ENCODE data around the gene DACH1. TPM values are rescaled to one million over a fixed set of nuclear protein-coding genes. Genes with fewer than 3 reads are reported as not detected.

The DACH1 gene
- total RNA-seq, 2 donors from 2014 or later = 0.14 to 0.17 TPM

- ATAC-seq (replicated peaks in 1 of 2) = no peak
- H3K9me3 Mint-ChIP-seq = no peaks in the 10 kb centered on the region
- no peaks in the 10 kb centered on the region for H3K36me3 Mint-ChIP-seq (ENCODE audit: insufficient read depth in 2 of 2)
- no peak overlapping the region for H3K27ac Mint-ChIP-seq
- DNase-seq = no peak
- no peaks in the 10 kb centered on the region for H3K27me3 Mint-ChIP-seq (ENCODE audit: low read depth)
- H3K4me1 Mint-ChIP-seq (ENCODE audit: low read depth) = no peaks in the 10 kb centered on the region
- no peak overlapping the region for H3K4me3 Mint-ChIP-seq
These were observed 385.5 kb downstream of the DACH1 start for GRCh38 chr13:71481501-71481900.

GRCh38 chr13:71481046-71481445, 386.0 kb downstream of the DACH1 start:
- ATAC-seq (replicated peaks in 1 of 2) = no peak
- no peak overlapping the region for H3K4me3 Mint-ChIP-seq
- DNase-seq = no peak
- no peaks in the 10 kb centered on the region for H3K27me3 Mint-ChIP-seq (ENCODE audit: low read depth)
- no peak overlapping the region for H3K27ac Mint-ChIP-seq
- no peaks in the 10 kb centered on the region for H3K4me1 Mint-ChIP-seq (ENCODE audit: low read depth)
- no peaks in the 10 kb centered on the region for H3K36me3 Mint-ChIP-seq (ENCODE audit: insufficient read depth in 2 of 2)
- H3K9me3 Mint-ChIP-seq = no peaks in the 10 kb centered on the region

GRCh38 chr13:71477735-71478134, 389.3 kb downstream of the DACH1 start:
- Mint-ChIP-seq H3K27ac (no peak overlapping the region), H3K27me3 (ENCODE audit: low read depth) (no peaks in the 10 kb centered on the region), H3K4me3 (no peak overlapping the region), H3K4me1 (ENCODE audit: low read depth) (no peaks in the 10 kb centered on the region), H3K36me3 (ENCODE audit: insufficient read depth in 2 of 2) (no peaks in the 10 kb centered on the region), H3K9me3 (no peaks in the 10 kb centered on the region)
- DNase-seq = no peak
- no peak for ATAC-seq (replicated peaks in 1 of 2)

- Mint-ChIP-seq H3K27me3 (ENCODE audit: low read depth) (no peaks in the 10 kb centered on the region), H3K27ac (peak overlapping the region; percentile 42), H3K4me3 (no peak overlapping the region), H3K36me3 (ENCODE audit: insufficient read depth in 2 of 2) (peaks cover 0 to 2% of the 10 kb centered on the region in 2 donors), H3K9me3 (no peaks in the 10 kb centered on the region), H3K4me1 (ENCODE audit: low read depth) (no peaks in the 10 kb centered on the region)
- no peak for DNase-seq
- no peak for ATAC-seq (replicated peaks in 1 of 2)
These were observed 392.1 kb downstream of the DACH1 start for GRCh38 chr13:71474936-71475335.

- Mint-ChIP-seq H3K27me3 (ENCODE audit: low read depth) (no peaks in the 10 kb centered on the region), H3K9me3 (no peaks in the 10 kb centered on the region), H3K36me3 (ENCODE audit: insufficient read depth in 2 of 2) (peaks cover 0 to 2% of the 10 kb centered on the region in 2 donors), H3K27ac (no peak overlapping the region), H3K4me1 (ENCODE audit: low read depth) (no peaks in the 10 kb centered on the region), H3K4me3 (no peak overlapping the region)
- ATAC-seq (replicated peaks in 1 of 2) (no peak), DNase-seq (no peak)
These were observed 397.4 kb downstream of the DACH1 start for GRCh38 chr13:71469626-71470025.

GRCh38 chr13:71464686-71465085, 402.3 kb downstream of the DACH1 start:
- no peaks in the 10 kb centered on the region for H3K27me3 Mint-ChIP-seq (ENCODE audit: low read depth)
- no peaks in the 10 kb centered on the region for H3K9me3 Mint-ChIP-seq
- H3K4me1 Mint-ChIP-seq (ENCODE audit: low read depth) = no peaks in the 10 kb centered on the region
- DNase-seq = no peak
- no peak for ATAC-seq (replicated peaks in 1 of 2)
- no peaks in the 10 kb centered on the region for H3K36me3 Mint-ChIP-seq (ENCODE audit: insufficient read depth in 2 of 2)
- H3K27ac Mint-ChIP-seq = no peak overlapping the region
- no peak overlapping the region for H3K4me3 Mint-ChIP-seq

GRCh38 chr13:71461892-71462291, 405.1 kb downstream of the DACH1 start:
- H3K27ac Mint-ChIP-seq = no peak overlapping the region
- DNase-seq (no peak), ATAC-seq (replicated peaks in 1 of 2) (no peak)
- no peak overlapping the region for H3K4me3 Mint-ChIP-seq
- H3K36me3 Mint-ChIP-seq (ENCODE audit: insufficient read depth in 2 of 2) = no peaks in the 10 kb centered on the region
- no peaks in the 10 kb centered on the region for H3K4me1 Mint-ChIP-seq (ENCODE audit: low read depth)
- no peaks in the 10 kb centered on the region for H3K27me3 Mint-ChIP-seq (ENCODE audit: low read depth)
- H3K9me3 Mint-ChIP-seq = no peaks in the 10 kb centered on the region

GRCh38 chr13:71460211-71460610, 406.8 kb downstream of the DACH1 start:
- no peaks in the 10 kb centered on the region for H3K4me1 Mint-ChIP-seq (ENCODE audit: low read depth)
- H3K4me3 Mint-ChIP-seq = no peak overlapping the region
- DNase-seq (no peak), ATAC-seq (replicated peaks in 1 of 2) (no peak)
- no peaks in the 10 kb centered on the region for H3K36me3 Mint-ChIP-seq (ENCODE audit: insufficient read depth in 2 of 2)
- H3K27ac Mint-ChIP-seq = no peak overlapping the region
- H3K9me3 Mint-ChIP-seq = no peaks in the 10 kb centered on the region
- H3K27me3 Mint-ChIP-seq (ENCODE audit: low read depth) = no peaks in the 10 kb centered on the region

- DNase-seq = no peak
- Mint-ChIP-seq H3K9me3 (no peaks in the 10 kb centered on the region), H3K27ac (no peak overlapping the region), H3K4me3 (no peak overlapping the region), H3K27me3 (ENCODE audit: low read depth) (no peaks in the 10 kb centered on the region), H3K36me3 (ENCODE audit: insufficient read depth in 2 of 2) (no peaks in the 10 kb centered on the region), H3K4me1 (ENCODE audit: low read depth) (no peaks in the 10 kb centered on the region)
- no peak for ATAC-seq (replicated peaks in 1 of 2)
These were observed 407.3 kb downstream of the DACH1 start for GRCh38 chr13:71459708-71460107.

GRCh38 chr13:71457645-71458044, 409.4 kb downstream of the DACH1 start:
- no peaks in the 10 kb centered on the region for H3K36me3 Mint-ChIP-seq (ENCODE audit: insufficient read depth in 2 of 2)
- no peak for ATAC-seq (replicated peaks in 1 of 2)
- no peaks in the 10 kb centered on the region for H3K4me1 Mint-ChIP-seq (ENCODE audit: low read depth)

GRCh38 chr13:71456136-71456535, 410.9 kb downstream of the DACH1 start:
- H3K27me3 Mint-ChIP-seq (ENCODE audit: low read depth) = no peaks in the 10 kb centered on the region
- H3K9me3 Mint-ChIP-seq = no peaks in the 10 kb centered on the region
- H3K4me3 Mint-ChIP-seq = no peak overlapping the region
- H3K27ac Mint-ChIP-seq = no peak overlapping the region
- no peak for DNase-seq
- no peaks in the 10 kb centered on the region for H3K36me3 Mint-ChIP-seq (ENCODE audit: insufficient read depth in 2 of 2)
- H3K4me1 Mint-ChIP-seq (ENCODE audit: low read depth) = no peaks in the 10 kb centered on the region
- no peak for ATAC-seq (replicated peaks in 1 of 2)

More at GRCh38 chr13:71457645-71458044, 409.4 kb downstream of the DACH1 start:
- Mint-ChIP-seq H3K4me3 (no peak overlapping the region), H3K9me3 (no peaks in the 10 kb centered on the region), H3K27me3 (ENCODE audit: low read depth) (no peaks in the 10 kb centered on the region), H3K27ac (no peak overlapping the region)
- no peak for DNase-seq

- Mint-ChIP-seq H3K27me3 (ENCODE audit: low read depth) (no peaks in the 10 kb centered on the region), H3K4me1 (ENCODE audit: low read depth) (no peaks in the 10 kb centered on the region), H3K36me3 (ENCODE audit: insufficient read depth in 2 of 2) (no peaks in the 10 kb centered on the region), H3K27ac (no peak overlapping the region), H3K4me3 (no peak overlapping the region), H3K9me3 (no peaks in the 10 kb centered on the region)
- ATAC-seq (replicated peaks in 1 of 2) (no peak), DNase-seq (no peak)
These were observed 412.5 kb downstream of the DACH1 start for GRCh38 chr13:71454509-71454908.

GRCh38 chr13:71448080-71448630, 418.8 kb downstream of the DACH1 start:
- Mint-ChIP-seq H3K4me3 (no peak overlapping the region), H3K36me3 (ENCODE audit: insufficient read depth in 2 of 2) (no peaks in the 10 kb centered on the region), H3K27ac (no peak overlapping the region), H3K27me3 (ENCODE audit: low read depth) (no peaks in the 10 kb centered on the region), H3K9me3 (no peaks in the 10 kb centered on the region), H3K4me1 (ENCODE audit: low read depth) (no peaks in the 10 kb centered on the region)
- DNase-seq (no peak), ATAC-seq (replicated peaks in 1 of 2) (no peak)

- Mint-ChIP-seq H3K27me3 (ENCODE audit: low read depth) (no peaks in the 10 kb centered on the region), H3K4me3 (no peak overlapping the region), H3K9me3 (no peaks in the 10 kb centered on the region), H3K36me3 (ENCODE audit: insufficient read depth in 2 of 2) (no peaks in the 10 kb centered on the region), H3K4me1 (ENCODE audit: low read depth) (no peaks in the 10 kb centered on the region), H3K27ac (no peak overlapping the region)
- DNase-seq = no peak
- ATAC-seq (replicated peaks in 1 of 2) = no peak
These were observed 429.3 kb downstream of the DACH1 start for GRCh38 chr13:71437704-71438103.

Data from activated T-cell treated with anti-CD3 and anti-CD28 coated beads, Interleukin-2, amount 50 U/mL, for 72 hours (primary cell).